ENCODE measurements around the gene MAST2. TPM values are rescaled to one million over a fixed set of nuclear protein-coding genes. Genes with fewer than 3 reads are reported as not detected.

The MAST2 gene
- total and polyA plus RNA-seq, 2 donors (not counting 3 experiments of a cell fraction or from before 2014, with no cell fraction given) = 25.0 to 41.2 TPM

DNA sequence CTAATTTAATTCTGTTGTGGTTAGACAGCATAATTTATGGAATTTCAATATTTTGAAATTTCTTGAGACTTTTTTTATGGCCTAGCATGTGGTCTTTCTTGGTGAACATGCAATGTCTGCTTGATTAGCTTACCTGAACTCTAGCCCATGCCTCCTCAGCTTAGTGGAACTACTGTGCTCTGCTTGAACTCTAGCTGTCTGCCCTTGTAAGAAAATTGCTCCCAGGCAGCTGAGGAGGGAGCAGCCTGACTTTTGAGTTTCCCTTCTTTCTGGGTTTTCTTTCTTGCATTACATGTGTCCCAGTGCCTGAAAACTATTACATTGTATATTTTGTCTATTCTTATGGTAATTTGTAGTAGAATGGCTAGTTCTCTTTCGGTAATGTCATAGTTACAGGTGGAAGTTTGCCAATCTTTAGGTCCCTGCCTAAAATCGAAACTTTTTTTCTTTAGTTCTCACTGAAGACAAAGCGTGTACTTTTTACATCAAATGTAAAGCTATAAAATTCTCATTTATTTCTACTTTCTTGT, 105.3 kb downstream of the MAST2 start:
- Histone ChIP-seq H3K4me2 (ENCODE audit: insufficient read depth, low read length) (no peak overlapping the region), H3K36me3 (ENCODE audit: control insufficient read depth in 2 of 2, extremely low read depth in 1 of 2, insufficient read depth in 2 of 2, low read length in 2 of 2) (no peaks in the 10 kb centered on the region), H3K4me3 (replicated peaks in 1 of 3; ENCODE audit: insufficient read depth in 1 of 3, low read depth in 1 of 3, low read length in 3 of 3) (no peak overlapping the region), H3K9me3 (replicated peaks; ENCODE audit: control insufficient read depth, insufficient read depth, low read length) (no peaks in the 10 kb centered on the region), H3K9ac (replicated peaks; ENCODE audit: extremely low read depth, insufficient read depth, low read length) (no peak overlapping the region), H3K79me2 (ENCODE audit: control insufficient read depth, insufficient read depth, low read length) (peaks cover 3% of the 10 kb centered on the region), H3K4me1 (ENCODE audit: control insufficient read depth, extremely low read depth, insufficient read depth, low read length) (no peaks in the 10 kb centered on the region), H3K27me3 (ENCODE audit: control insufficient read depth in 2 of 2, insufficient read depth in 2 of 2, low read length in 2 of 2) (no peaks in the 10 kb centered on the region), H2AFZ (ENCODE audit: low read depth, low read length) (no peak overlapping the region), H3K9me1 (replicated peaks; ENCODE audit: control insufficient read depth, extremely low read depth, insufficient read depth, low read length) (no peaks in the 10 kb centered on the region), H3K27ac (ENCODE audit: insufficient read depth, low read depth, low read length) (no peak overlapping the region), H4K20me1 (replicated peaks; ENCODE audit: control insufficient read depth, extremely low read depth, insufficient read depth, low read length) (no peaks in the 10 kb centered on the region)
- CTCF ChIA-PET = no interaction called here
- DNase-seq (ENCODE audit: low read depth, low spot score) (no peak), FAIRE-seq (no peak)
- BruUV-seq (replicated peaks) = no TSS peak
- intact Hi-C loops (cut with micrococcal nuclease) = no loop called here
- no peak for TF ChIP-seq POLR2A (IDR thresholded peaks at IDR 0.05; ENCODE audit: low read depth, low read length)
- TF ChIP-seq JUN (IDR thresholded peaks at IDR 0.05; ENCODE audit: borderline replicate concordance, insufficient read depth, insufficient read length, low read depth) = no peak
- TF ChIP-seq, protein P1, sequence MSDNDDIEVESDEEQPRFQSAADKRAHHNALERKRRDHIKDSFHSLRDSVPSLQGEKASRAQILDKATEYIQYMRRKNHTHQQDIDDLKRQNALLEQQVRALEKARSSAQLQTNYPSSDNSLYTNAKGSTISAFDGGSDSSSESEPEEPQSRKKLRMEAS (IDR thresholded peaks at IDR 0.05; ENCODE audit: insufficient read depth, insufficient read length) = no peak
- TF ChIP-seq, protein P2, sequence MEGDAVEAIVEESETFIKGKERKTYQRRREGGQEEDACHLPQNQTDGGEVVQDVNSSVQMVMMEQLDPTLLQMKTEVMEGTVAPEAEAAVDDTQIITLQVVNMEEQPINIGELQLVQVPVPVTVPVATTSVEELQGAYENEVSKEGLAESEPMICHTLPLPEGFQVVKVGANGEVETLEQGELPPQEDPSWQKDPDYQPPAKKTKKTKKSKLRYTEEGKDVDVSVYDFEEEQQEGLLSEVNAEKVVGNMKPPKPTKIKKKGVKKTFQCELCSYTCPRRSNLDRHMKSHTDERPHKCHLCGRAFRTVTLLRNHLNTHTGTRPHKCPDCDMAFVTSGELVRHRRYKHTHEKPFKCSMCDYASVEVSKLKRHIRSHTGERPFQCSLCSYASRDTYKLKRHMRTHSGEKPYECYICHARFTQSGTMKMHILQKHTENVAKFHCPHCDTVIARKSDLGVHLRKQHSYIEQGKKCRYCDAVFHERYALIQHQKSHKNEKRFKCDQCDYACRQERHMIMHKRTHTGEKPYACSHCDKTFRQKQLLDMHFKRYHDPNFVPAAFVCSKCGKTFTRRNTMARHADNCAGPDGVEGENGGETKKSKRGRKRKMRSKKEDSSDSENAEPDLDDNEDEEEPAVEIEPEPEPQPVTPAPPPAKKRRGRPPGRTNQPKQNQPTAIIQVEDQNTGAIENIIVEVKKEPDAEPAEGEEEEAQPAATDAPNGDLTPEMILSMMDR (IDR thresholded peaks at IDR 0.05; ENCODE audit: extremely low read depth in 1 of 2, insufficient read depth in 1 of 2, low read depth in 1 of 2, low read length in 2 of 2) = no peak
- TF ChIP-seq GATA2 (IDR thresholded peaks at IDR 0.05; ENCODE audit: insufficient read depth, insufficient read length, low read depth, low read length) = no peak
- dilution Hi-C loops (cut with MboI; ENCODE audit: extremely low pct_ligation_motif_present, low sequenced_read_pairs) = no loop called here
- POLR2A ChIA-PET = no interaction called here

DNA sequence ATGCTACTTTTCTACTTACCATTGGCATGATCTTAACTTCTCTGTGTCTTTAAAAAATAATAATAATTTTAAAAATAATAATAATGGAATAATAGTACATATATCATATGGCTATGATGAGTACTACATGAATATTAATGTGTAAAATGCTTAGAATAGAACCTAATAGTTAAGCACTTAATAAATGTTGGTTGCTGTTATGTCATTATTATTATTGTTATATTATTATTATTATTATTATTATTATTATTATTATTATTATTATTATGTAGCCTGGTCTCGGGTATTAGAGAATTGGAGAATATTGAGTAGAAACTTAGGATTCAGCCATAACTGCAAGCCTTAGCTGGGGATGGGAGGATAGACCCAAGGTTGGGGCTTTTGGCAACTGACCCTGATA, 108.2 kb downstream of the MAST2 start:
- Histone ChIP-seq H3K9me3 (replicated peaks; ENCODE audit: control insufficient read depth, insufficient read depth, low read length) (no peaks in the 10 kb centered on the region), H3K79me2 (ENCODE audit: control insufficient read depth, insufficient read depth, low read length) (peaks cover 3% of the 10 kb centered on the region), H4K20me1 (replicated peaks; ENCODE audit: control insufficient read depth, extremely low read depth, insufficient read depth, low read length) (no peaks in the 10 kb centered on the region), H3K4me1 (ENCODE audit: control insufficient read depth, extremely low read depth, insufficient read depth, low read length) (no peaks in the 10 kb centered on the region), H3K4me3 (replicated peaks in 1 of 3; ENCODE audit: insufficient read depth in 1 of 3, low read depth in 1 of 3, low read length in 3 of 3) (no peak overlapping the region), H3K4me2 (ENCODE audit: insufficient read depth, low read length) (no peak overlapping the region), H3K27me3 (ENCODE audit: control insufficient read depth in 2 of 2, insufficient read depth in 2 of 2, low read length in 2 of 2) (no peaks in the 10 kb centered on the region), H3K36me3 (ENCODE audit: control insufficient read depth in 2 of 2, extremely low read depth in 1 of 2, insufficient read depth in 2 of 2, low read length in 2 of 2) (no peaks in the 10 kb centered on the region), H3K27ac (ENCODE audit: insufficient read depth, low read depth, low read length) (no peak overlapping the region), H3K9ac (replicated peaks; ENCODE audit: extremely low read depth, insufficient read depth, low read length) (no peak overlapping the region), H2AFZ (ENCODE audit: low read depth, low read length) (no peak overlapping the region), H3K9me1 (replicated peaks; ENCODE audit: control insufficient read depth, extremely low read depth, insufficient read depth, low read length) (no peaks in the 10 kb centered on the region)
- DNase-seq (ENCODE audit: low read depth, low spot score) (no peak), FAIRE-seq (no peak)
- intact Hi-C loops (cut with micrococcal nuclease) = no loop called here
- dilution Hi-C loops (cut with MboI; ENCODE audit: extremely low pct_ligation_motif_present, low sequenced_read_pairs) = no loop called here
- no TSS peak for BruUV-seq (replicated peaks)
- ChIA-PET CTCF (no interaction called here), POLR2A (no interaction called here)
- TF ChIP-seq JUN (IDR thresholded peaks at IDR 0.05; ENCODE audit: borderline replicate concordance, insufficient read depth, insufficient read length, low read depth) = no peak

All from endothelial cell of umbilical vein (primary cell).